Activated gamma-delta T cell treated with Interleukin-2 at 50 U/mL for 16 hours (primary cell): ENCODE measurements around the gene SF1.
A peak's percentile ranks its signal among the peaks of the same experiment; 100 is the strongest.

Experiments used
- DNase-seq: peaks from one replicate; pipeline ENCODE4 v3.0.0-alpha.2; 2020

SF1 gene

GRCh38 chr11:64744544-64745188 lies 33.7 kb downstream of the SF1 start:
- peak; percentile 50 for DNase-seq

- peak; percentile 92 for DNase-seq
Observed at GRCh38 chr11:64743591-64744543, 34.5 kb downstream of the SF1 start, which contains the start of gene RASGRP2. Gene RASGRP2 (minus strand): TSS chr11:64744142. CDS start chr11:64742866, 1,276 bp downstream.

DNA sequence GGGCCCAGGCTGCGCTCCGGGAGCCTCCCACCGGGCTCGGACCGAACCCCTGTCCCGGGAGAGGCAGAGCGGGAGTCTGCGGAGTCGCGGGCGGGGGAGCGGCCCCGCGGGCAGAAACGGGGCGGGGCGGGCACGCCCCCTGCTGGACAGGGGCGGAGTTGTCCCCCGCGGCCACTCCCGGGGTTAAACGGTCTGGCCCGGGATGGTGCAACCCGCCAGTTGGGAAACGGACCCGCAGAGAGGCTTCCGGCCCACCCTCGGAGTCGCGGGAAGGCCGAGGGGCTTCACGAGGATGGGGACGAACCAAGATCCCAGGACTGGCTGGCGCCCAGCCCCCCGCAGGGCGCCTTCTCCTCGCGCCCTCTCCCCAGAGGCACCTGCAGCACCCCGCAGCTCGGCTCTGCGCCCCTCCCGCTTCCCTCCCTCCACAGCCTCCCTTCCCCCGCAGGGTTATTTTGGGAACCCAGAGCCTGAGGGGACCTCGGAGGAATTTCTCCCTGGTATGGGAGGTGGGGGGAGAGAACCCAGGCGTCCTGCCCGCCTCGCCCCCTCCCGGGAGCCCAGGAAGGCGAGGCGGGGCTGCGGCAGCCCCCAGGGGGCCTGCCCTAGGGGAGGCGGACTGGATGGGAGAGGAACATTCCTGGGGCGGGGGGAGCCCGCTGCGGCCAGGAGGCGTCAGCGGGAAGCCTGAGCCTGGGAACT lies 35.3 kb downstream of the SF1 start:
- DNase-seq = peak; percentile 75

- DNase-seq = no peak
Observed at GRCh38 chr11:64742087-64742888, 36.1 kb downstream of the SF1 start.

DNA sequence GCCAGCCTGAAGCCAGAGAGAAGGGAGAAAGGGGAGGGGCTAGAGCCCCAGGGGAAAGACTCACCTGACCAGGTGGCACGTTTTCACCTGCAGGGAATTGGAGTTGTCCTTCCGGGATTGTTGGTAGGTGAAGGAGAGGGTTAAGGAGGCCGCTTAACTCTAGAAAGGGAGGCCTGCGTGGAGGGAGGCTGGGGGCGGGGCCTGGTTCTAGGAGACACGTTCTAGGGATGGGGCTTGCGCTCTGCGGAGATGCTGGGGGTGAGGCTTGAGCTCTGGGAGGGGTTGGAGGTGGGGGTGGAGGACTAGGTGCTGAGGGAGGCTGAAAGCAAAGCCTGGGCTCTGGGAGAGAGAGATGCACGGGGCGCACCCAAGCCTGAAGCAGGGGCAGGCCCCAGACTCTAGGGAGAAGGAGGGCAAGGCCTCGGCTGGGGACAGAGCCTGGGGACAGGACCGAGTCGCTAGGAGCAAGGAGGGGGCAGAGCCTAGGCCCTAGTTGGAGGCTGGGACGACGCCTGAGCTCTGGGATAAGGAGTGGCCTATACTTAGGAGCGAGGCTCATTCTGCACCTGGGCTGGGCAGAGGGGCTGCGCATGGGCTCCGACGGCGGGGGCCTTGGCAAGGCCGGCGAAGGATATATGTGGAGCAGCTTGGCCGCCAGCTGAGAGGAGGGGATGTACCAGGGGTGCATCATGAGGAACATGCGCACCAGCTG lies 36.8 kb downstream of the SF1 start:
- DNase-seq = no peak

GRCh38 chr11:64739871-64740270 lies 38.5 kb downstream of the SF1 start:
- DNase-seq = no peak

DNA sequence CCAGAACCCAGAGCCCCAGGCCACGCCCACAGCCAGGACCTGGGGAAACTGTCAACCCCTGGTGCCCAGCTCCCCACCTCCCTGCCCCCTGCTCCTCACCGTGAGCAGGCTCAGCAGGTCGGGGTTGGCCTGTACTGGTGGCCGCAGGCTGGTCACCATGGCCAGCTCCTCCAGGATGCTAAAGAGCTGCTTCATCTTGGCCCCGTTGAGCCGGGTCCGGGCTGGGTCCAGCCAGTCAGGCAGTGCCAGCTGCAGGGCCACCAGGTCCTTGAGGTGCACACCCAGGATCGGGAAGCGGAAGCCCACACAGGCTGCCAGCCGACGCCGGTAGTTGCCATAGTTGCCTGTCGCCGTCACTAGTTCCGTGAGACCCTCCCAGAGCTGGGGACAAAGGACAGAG lies 41.7 kb downstream of the SF1 start:
- no peak for DNase-seq

GRCh38 chr11:64735725-64736259 lies 42.5 kb downstream of the SF1 start:
- no peak for DNase-seq

GRCh38 chr11:64734811-64735724 lies 43.3 kb downstream of the SF1 start:
- DNase-seq = no peak

GRCh38 chr11:64731601-64732000 lies 46.7 kb downstream of the SF1 start:
- DNase-seq = no peak

- peak; percentile 3 for DNase-seq
Observed at GRCh38 chr11:64729851-64730382, 48.4 kb downstream of the SF1 start.

DNA sequence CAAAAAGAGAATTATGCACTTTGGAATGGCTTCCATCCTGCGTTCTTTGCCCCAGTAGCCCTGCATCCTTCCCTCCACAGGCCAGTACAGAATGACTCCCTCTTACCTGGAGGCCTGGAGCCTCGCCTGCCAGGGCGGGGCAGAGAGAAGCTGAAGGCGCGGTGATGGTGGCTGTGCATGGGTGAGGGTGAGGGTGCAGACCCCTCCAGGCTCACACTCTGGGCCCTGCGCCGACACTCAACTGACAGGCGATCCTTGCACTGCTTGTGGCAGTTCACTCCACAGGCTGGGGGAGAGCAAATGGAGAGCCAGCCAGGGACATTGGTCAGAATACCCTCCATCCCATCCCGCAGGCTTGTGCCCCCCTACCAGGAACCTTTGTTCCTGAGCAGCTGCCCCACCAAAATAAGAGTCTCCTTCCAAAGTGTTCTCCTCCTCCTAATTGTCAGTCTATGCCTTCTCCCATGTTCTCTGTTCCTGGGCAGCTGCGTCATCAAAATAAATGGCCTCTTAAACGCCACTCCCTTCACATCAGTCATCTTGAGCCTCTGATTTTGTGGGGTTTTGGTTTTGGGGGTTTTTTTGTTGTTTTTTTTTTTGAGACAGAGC lies 49.5 kb downstream of the SF1 start:
- DNase-seq = no peak

DNA sequence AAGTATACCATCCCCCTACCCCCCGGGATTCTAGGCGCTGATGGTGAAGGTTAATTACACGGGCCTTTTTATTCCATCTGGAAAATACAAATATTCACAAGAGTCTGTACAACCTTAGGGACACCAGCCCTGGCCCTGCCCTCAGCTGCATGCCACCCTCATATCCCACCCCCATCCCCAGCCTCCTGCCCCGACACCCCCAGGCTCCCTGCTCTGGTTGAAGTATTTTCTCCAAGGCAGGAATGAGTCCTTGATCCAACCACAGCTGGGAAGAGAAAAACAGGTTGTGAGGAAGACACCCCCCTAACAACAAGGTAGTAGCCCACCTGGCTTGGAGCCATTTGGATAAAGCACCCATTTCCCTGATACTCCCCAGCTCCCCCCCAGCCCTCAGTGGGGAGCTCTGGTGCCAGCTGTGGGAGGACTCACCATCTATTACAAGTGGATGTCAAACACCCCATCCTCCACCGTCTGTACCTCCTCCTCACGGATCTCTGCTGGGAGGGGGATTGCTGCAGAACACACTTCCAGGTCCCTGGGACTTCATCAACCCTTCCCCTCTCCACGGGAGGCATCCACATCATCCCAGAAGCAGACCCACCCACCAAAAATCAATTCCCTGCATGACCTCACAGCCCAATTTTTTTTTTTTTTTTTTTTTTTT lies 51.3 kb downstream of the SF1 start:
- DNase-seq = no peak

DNA sequence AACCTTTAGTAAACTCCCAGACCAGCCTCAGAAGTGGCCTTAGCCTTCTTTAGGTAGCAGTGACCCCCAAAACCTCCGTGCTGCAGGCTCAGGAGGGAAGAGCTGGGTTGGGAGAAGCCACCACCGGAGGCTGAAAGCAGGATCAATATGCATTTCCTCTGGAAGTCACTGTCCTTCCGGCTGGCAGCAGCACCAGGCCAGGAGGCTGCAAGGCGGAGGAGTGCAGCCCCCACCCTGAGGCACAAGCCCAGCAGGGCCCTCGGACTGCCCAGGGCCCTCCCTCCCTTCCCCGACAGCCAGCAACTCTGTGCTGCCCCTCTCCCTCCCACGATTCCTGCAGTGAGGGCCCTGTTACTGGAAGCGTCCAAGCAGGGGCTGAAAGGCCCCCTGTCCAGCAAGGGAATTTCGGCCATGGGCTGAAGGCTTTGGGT lies 52.1 kb downstream of the SF1 start:
- no peak for DNase-seq

DNA sequence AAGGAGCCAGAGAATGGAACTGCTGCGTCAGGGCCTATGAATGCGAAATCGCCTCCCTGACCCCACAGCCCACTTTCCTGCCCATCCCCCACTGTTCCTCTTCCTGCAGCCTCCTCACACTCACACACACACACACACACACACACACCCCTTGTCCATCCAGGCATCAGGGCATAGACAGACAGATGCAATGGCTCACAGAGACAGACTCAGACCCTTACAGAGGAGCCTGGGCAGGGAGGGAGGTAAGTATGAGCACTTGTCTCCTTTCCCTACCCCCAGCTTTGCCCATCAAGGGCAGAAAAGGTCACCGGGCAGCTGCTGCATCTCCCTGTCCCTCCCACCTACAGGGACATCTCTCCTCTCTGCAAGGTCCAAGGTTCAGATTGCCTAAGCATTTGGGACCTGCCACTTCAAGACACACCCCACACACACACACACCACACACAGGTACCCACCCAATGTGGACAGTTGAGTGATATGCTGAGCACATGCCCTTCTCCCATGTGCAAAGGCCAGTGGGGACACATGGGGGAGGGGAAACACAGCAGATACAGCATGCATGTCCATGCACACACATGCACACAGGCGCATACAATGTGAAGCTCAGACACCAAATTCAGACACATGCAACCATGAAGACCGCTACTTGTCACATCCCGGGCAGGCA lies 53.3 kb downstream of the SF1 start:
- DNase-seq = peak; percentile 3

DNA sequence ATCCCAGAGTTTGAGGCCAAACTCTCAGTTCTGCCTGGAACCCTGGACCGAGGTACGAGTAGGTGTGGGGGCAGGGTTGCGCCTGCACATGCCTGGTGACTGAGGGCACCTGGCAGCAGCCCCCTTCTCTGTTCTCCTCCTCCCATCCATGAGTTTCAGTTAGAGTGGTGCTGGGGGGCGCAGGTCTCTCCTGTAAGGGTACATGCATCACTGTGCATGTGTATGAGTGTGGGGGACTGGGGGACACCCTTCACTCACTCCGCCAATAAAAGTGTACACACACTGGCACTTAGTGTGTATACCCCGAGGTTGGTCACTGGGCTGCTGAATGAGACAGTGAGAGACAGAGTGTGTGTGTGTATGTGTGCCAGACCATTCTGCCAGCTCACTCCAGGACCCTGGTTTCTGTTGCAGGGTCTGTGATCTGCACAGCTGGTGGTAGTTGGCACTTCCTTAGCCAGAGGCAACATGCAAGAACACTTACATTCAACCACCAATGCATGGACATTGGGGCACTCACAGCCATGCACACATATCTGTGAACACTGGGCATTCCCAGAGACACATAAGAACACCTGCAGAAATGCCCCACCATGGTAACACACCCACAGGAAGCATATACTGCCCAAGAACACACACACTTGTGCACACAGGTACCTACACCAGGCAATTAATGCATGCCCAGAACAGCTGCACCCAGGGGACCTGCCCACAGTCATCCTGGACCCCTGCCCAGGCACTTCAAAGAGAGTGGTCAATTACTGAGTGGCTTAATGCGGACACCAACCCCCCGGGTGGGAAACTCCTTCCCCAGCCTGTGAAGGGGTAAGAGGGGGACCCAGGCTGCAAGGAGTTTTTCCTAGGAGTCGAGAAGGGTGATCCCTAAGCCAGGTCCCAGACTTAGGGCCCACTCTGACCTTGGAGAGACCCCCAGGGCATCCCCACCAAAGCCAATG lies 54.2 kb downstream of the SF1 start:
- DNase-seq = peak; percentile 3
